ENCODE measurements around the gene ORC1. TPM values are rescaled to one million over a fixed set of nuclear protein-coding genes. Genes with fewer than 3 reads are reported as not detected.

ORC1 gene
- total RNA-seq, 1 experiment from 2014 or later = 14.3 TPM

DNA sequence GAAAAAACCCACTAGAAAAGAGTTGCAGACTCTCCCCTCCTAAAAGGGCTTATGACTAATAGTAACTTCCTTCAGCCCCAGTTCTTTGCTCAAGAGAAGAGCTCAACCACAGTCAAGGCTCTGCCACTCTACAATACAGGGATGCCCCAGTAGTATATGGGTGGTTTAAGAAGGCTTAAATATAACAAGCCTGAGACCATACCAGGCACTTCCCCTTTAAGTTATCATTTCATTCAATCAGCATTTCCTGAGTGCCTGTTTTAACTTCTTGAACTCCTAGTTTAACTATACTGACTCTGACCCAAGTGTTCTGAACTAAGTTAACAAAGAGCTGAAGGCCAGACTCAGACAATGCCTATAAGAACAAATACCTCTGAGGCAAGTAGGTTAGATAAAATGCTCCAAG is 20.0 kb upstream of the ORC1 start:
- ChIA-PET CTCF (no interaction called here), POLR2A (no interaction called here)
- H3K27ac ChIP-seq (ENCODE audit: low read length) = no peak overlapping the region
- BruUV-seq (replicated peaks) = no TSS peak
- ATAC-seq = peak; percentile 62; the same call in 1 of the 2 replicates
- intact Hi-C loops (cut with micrococcal nuclease; ENCODE audit: unreplicated experiment) (loop anchor here (10.0 kb wide), 1 partner anchor 241 kb away; no protein-coding TSS in a partner anchor), in situ Hi-C loops (cut with HindIII; ENCODE audit: low pct_unique_long_range_greater_than_20kb, low sequenced_read_pairs) (no loop called here)
- no peak for DNase-seq (ENCODE audit: low read depth, low spot score)
- TF ChIP-seq, protein P1, sequence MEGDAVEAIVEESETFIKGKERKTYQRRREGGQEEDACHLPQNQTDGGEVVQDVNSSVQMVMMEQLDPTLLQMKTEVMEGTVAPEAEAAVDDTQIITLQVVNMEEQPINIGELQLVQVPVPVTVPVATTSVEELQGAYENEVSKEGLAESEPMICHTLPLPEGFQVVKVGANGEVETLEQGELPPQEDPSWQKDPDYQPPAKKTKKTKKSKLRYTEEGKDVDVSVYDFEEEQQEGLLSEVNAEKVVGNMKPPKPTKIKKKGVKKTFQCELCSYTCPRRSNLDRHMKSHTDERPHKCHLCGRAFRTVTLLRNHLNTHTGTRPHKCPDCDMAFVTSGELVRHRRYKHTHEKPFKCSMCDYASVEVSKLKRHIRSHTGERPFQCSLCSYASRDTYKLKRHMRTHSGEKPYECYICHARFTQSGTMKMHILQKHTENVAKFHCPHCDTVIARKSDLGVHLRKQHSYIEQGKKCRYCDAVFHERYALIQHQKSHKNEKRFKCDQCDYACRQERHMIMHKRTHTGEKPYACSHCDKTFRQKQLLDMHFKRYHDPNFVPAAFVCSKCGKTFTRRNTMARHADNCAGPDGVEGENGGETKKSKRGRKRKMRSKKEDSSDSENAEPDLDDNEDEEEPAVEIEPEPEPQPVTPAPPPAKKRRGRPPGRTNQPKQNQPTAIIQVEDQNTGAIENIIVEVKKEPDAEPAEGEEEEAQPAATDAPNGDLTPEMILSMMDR (IDR thresholded peaks at IDR 0.05) = no peak
- TF ChIP-seq, protein P2, sequence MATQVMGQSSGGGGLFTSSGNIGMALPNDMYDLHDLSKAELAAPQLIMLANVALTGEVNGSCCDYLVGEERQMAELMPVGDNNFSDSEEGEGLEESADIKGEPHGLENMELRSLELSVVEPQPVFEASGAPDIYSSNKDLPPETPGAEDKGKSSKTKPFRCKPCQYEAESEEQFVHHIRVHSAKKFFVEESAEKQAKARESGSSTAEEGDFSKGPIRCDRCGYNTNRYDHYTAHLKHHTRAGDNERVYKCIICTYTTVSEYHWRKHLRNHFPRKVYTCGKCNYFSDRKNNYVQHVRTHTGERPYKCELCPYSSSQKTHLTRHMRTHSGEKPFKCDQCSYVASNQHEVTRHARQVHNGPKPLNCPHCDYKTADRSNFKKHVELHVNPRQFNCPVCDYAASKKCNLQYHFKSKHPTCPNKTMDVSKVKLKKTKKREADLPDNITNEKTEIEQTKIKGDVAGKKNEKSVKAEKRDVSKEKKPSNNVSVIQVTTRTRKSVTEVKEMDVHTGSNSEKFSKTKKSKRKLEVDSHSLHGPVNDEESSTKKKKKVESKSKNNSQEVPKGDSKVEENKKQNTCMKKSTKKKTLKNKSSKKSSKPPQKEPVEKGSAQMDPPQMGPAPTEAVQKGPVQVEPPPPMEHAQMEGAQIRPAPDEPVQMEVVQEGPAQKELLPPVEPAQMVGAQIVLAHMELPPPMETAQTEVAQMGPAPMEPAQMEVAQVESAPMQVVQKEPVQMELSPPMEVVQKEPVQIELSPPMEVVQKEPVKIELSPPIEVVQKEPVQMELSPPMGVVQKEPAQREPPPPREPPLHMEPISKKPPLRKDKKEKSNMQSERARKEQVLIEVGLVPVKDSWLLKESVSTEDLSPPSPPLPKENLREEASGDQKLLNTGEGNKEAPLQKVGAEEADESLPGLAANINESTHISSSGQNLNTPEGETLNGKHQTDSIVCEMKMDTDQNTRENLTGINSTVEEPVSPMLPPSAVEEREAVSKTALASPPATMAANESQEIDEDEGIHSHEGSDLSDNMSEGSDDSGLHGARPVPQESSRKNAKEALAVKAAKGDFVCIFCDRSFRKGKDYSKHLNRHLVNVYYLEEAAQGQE (IDR thresholded peaks at IDR 0.05; ENCODE audit: insufficient read depth in 1 of 2, low read depth in 2 of 2, low read length in 1 of 2) = no peak
- TF ChIP-seq POLR2AphosphoS5 (IDR thresholded peaks at IDR 0.05; ENCODE audit: low read depth, low read length) (no peak), SIN3A (IDR thresholded peaks at IDR 0.05; ENCODE audit: borderline replicate concordance, insufficient read depth, low read depth, low read length) (no peak), TCF7L2 (IDR thresholded peaks at IDR 0.05; ENCODE audit: low read depth, low read length) (no peak)
- H3K4me3 ChIP-seq (ENCODE audit: low read depth in 2 of 2, low read length in 2 of 2) = no peak overlapping the region
- no peaks in the 10 kb centered on the region; the same call in 1 of the 2 replicates for H3K4me1 ChIP-seq (ENCODE audit: control insufficient read depth, insufficient read depth, low read length)
- no peaks in the 10 kb centered on the region for H3K9me3 ChIP-seq (ENCODE audit: control insufficient read depth, insufficient read depth, low read depth, low read length)
- H3K36me3 ChIP-seq (ENCODE audit: control insufficient read depth, insufficient read depth, low read length) = peaks cover 38% of the 10 kb centered on the region
- no peaks in the 10 kb centered on the region for H3K27me3 ChIP-seq (ENCODE audit: control insufficient read depth, insufficient read depth, low read length)

DNA sequence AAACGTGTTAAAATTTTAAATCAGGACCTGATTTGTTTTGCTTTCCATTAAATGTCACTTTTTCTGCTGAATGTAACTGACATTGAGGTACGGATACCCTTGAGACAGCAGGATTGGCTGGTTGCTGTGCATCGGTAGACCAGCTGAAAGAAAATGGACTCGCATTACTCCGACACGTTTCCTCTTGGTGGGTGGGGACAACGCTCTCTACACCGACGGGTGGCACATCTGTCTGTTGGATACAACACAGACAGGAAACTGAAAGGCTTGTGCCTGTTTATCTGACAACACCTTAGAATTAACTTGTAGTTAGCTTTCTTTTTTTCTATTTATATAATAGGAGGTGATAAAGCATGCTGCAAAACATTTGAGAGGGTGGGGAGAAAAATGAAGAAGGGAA is 19.5 kb upstream of the ORC1 start:
- in situ Hi-C loops (cut with HindIII; ENCODE audit: low pct_unique_long_range_greater_than_20kb, low sequenced_read_pairs) = no loop called here
- ChIA-PET POLR2A (no interaction called here), CTCF (no interaction called here)
- no peak overlapping the region for H3K27ac ChIP-seq (ENCODE audit: low read length)
- BruUV-seq (replicated peaks) = no TSS peak
- H3K9me3 ChIP-seq (ENCODE audit: control insufficient read depth, insufficient read depth, low read depth, low read length) = no peaks in the 10 kb centered on the region
- H3K4me1 ChIP-seq (ENCODE audit: control insufficient read depth, insufficient read depth, low read length) = no peaks in the 10 kb centered on the region; the same call in 1 of the 2 replicates
- H3K27me3 ChIP-seq (ENCODE audit: control insufficient read depth, insufficient read depth, low read length) = no peaks in the 10 kb centered on the region
- intact Hi-C loops (cut with micrococcal nuclease; ENCODE audit: unreplicated experiment) = loop anchor here (10.0 kb wide), 1 partner anchor 241 kb away; no protein-coding TSS in a partner anchor
- no peak for DNase-seq (ENCODE audit: low read depth, low spot score)
- no peak overlapping the region for H3K4me3 ChIP-seq (ENCODE audit: low read depth in 2 of 2, low read length in 2 of 2)
- peaks cover 39% of the 10 kb centered on the region for H3K36me3 ChIP-seq (ENCODE audit: control insufficient read depth, insufficient read depth, low read length)
- no peak for ATAC-seq
- no peak for TF ChIP-seq SIN3A (IDR thresholded peaks at IDR 0.05; ENCODE audit: borderline replicate concordance, insufficient read depth, low read depth, low read length)
- TF ChIP-seq, protein P1 (IDR thresholded peaks at IDR 0.05) = no peak
- TF ChIP-seq, protein P2 (IDR thresholded peaks at IDR 0.05; ENCODE audit: insufficient read depth in 1 of 2, low read depth in 2 of 2, low read length in 1 of 2) = no peak
- TF ChIP-seq TCF7L2 (IDR thresholded peaks at IDR 0.05; ENCODE audit: low read depth, low read length) = no peak
- TF ChIP-seq POLR2AphosphoS5 (IDR thresholded peaks at IDR 0.05; ENCODE audit: low read depth, low read length) = no peak

All from Panc1 (cell line).